ENCODE data around the gene ERGIC1. TPM values are rescaled to one million over a fixed set of nuclear protein-coding genes. Genes with fewer than 3 reads are reported as not detected.
A peak's percentile ranks its signal among the peaks of the same experiment; 100 is the strongest.

Gene ERGIC1
- total and polyA plus RNA-seq, 2 of the 13 experiments (the other 11 are each of a cell fraction or from before 2014, with no cell fraction given) = 78.5 to 184 TPM

DNA sequence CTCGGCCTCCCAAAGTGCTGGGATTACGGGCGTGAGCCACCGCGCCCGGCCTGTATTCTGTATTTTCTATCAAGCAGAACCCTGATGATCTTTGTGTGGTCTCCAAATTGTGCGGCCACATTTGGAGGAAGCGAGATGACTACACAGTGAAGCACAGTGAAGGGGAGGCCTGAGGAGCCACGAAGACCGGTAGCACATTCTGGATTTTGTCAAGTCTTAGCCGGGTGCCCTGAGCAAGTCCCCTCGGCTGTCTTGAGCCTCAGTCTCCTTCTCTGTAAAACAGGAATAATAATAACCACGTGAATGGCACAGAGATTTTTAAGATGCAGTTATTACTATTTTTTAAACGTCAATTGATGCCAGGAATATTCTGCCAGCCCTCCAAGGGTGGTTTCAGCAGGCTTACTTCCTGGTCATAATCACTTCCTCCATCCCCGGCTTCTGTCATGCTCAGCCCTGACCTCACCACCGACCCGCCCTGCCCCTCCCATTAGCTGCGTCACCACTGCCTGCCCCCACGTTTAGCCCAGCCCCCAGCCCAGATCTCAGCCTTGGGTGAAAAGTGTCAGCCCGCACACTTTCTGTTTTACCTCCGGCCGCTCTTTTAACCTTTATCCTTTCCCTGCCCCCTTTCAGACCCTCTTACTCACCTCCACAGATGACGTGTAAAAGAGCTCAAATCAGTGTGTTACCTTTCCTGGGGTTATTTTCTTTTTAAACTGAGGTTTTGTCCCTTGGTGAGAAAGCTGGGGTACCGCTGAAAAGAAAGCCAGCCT lies 27.0 kb upstream of the ERGIC1 start (continued):
- TF ChIP-seq, protein P1, sequence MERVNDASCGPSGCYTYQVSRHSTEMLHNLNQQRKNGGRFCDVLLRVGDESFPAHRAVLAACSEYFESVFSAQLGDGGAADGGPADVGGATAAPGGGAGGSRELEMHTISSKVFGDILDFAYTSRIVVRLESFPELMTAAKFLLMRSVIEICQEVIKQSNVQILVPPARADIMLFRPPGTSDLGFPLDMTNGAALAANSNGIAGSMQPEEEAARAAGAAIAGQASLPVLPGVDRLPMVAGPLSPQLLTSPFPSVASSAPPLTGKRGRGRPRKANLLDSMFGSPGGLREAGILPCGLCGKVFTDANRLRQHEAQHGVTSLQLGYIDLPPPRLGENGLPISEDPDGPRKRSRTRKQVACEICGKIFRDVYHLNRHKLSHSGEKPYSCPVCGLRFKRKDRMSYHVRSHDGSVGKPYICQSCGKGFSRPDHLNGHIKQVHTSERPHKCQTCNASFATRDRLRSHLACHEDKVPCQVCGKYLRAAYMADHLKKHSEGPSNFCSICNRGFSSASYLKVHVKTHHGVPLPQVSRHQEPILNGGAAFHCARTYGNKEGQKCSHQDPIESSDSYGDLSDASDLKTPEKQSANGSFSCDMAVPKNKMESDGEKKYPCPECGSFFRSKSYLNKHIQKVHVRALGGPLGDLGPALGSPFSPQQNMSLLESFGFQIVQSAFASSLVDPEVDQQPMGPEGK (CRISPR knock-in tag; IDR thresholded peaks at IDR 0.05) = peak; percentile 63
- TF ChIP-seq EP300 (IDR thresholded peaks at IDR 0.05; ENCODE audit: low read depth in 2 of 2, low read length in 2 of 2) = peak in 1 of 2 experiments; percentile 44; a peak in 1 of 4 replicates
- no peak for TF ChIP-seq EP300 (CRISPR knock-in tag; IDR thresholded peaks at IDR 0.05; ENCODE audit: borderline replicate concordance)
- TF ChIP-seq YY1 (IDR thresholded peaks at IDR 0.05; ENCODE audit: insufficient read depth, insufficient replicate concordance, low read depth, low read length) = peak; percentile 46
- peak; percentile 88 for TF ChIP-seq CREB1 (IDR thresholded peaks at IDR 0.05)
- TF ChIP-seq CREB1 (CRISPR knock-in tag; IDR thresholded peaks at IDR 0.05) = peak; percentile 95
- TF ChIP-seq, protein P2, sequence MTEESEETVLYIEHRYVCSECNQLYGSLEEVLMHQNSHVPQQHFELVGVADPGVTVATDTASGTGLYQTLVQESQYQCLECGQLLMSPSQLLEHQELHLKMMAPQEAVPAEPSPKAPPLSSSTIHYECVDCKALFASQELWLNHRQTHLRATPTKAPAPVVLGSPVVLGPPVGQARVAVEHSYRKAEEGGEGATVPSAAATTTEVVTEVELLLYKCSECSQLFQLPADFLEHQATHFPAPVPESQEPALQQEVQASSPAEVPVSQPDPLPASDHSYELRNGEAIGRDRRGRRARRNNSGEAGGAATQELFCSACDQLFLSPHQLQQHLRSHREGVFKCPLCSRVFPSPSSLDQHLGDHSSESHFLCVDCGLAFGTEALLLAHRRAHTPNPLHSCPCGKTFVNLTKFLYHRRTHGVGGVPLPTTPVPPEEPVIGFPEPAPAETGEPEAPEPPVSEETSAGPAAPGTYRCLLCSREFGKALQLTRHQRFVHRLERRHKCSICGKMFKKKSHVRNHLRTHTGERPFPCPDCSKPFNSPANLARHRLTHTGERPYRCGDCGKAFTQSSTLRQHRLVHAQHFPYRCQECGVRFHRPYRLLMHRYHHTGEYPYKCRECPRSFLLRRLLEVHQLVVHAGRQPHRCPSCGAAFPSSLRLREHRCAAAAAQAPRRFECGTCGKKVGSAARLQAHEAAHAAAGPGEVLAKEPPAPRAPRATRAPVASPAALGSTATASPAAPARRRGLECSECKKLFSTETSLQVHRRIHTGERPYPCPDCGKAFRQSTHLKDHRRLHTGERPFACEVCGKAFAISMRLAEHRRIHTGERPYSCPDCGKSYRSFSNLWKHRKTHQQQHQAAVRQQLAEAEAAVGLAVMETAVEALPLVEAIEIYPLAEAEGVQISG (CRISPR knock-in tag; IDR thresholded peaks at IDR 0.05) = no peak
- no peak for TF ChIP-seq SP1 (IDR thresholded peaks at IDR 0.05)
- no peak for TF ChIP-seq SP1 (CRISPR knock-in tag; IDR thresholded peaks at IDR 0.05)
- TF ChIP-seq, protein P3, sequence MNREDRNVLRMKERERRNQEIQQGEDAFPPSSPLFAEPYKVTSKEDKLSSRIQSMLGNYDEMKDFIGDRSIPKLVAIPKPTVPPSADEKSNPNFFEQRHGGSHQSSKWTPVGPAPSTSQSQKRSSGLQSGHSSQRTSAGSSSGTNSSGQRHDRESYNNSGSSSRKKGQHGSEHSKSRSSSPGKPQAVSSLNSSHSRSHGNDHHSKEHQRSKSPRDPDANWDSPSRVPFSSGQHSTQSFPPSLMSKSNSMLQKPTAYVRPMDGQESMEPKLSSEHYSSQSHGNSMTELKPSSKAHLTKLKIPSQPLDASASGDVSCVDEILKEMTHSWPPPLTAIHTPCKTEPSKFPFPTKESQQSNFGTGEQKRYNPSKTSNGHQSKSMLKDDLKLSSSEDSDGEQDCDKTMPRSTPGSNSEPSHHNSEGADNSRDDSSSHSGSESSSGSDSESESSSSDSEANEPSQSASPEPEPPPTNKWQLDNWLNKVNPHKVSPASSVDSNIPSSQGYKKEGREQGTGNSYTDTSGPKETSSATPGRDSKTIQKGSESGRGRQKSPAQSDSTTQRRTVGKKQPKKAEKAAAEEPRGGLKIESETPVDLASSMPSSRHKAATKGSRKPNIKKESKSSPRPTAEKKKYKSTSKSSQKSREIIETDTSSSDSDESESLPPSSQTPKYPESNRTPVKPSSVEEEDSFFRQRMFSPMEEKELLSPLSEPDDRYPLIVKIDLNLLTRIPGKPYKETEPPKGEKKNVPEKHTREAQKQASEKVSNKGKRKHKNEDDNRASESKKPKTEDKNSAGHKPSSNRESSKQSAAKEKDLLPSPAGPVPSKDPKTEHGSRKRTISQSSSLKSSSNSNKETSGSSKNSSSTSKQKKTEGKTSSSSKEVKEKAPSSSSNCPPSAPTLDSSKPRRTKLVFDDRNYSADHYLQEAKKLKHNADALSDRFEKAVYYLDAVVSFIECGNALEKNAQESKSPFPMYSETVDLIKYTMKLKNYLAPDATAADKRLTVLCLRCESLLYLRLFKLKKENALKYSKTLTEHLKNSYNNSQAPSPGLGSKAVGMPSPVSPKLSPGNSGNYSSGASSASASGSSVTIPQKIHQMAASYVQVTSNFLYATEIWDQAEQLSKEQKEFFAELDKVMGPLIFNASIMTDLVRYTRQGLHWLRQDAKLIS (CRISPR knock-in tag; IDR thresholded peaks at IDR 0.05) = no peak
- peak; percentile 24 for TF ChIP-seq TBL1XR1 (IDR thresholded peaks at IDR 0.05; ENCODE audit: borderline replicate concordance, low read length, partially characterized antibody)
- TF ChIP-seq FOSL2 (CRISPR knock-in tag; IDR thresholded peaks at IDR 0.05) = peak; percentile 68
- peak; percentile 73 for TF ChIP-seq GABPB1 (CRISPR knock-in tag; IDR thresholded peaks at IDR 0.05)
- TF ChIP-seq SPEN (CRISPR knock-in tag; IDR thresholded peaks at IDR 0.05; ENCODE audit: low read depth) = peak; percentile 35; the same call in 1 of the 2 replicates
- no peak for TF ChIP-seq ZNF577 (CRISPR knock-in tag; IDR thresholded peaks at IDR 0.05; ENCODE audit: borderline replicate concordance, low read depth)
- peak; percentile 42; the same call in 1 of the 2 replicates for TF ChIP-seq RXRB (CRISPR knock-in tag; IDR thresholded peaks at IDR 0.05; ENCODE audit: borderline replicate concordance)
- TF ChIP-seq, protein P4, sequence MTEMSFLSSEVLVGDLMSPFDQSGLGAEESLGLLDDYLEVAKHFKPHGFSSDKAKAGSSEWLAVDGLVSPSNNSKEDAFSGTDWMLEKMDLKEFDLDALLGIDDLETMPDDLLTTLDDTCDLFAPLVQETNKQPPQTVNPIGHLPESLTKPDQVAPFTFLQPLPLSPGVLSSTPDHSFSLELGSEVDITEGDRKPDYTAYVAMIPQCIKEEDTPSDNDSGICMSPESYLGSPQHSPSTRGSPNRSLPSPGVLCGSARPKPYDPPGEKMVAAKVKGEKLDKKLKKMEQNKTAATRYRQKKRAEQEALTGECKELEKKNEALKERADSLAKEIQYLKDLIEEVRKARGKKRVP (CRISPR knock-in tag; IDR thresholded peaks at IDR 0.05) = peak in 1 of 2 experiments; percentile 39; a peak in 1 of 4 replicates
- TF ChIP-seq ZNF816 (CRISPR knock-in tag; IDR thresholded peaks at IDR 0.05; ENCODE audit: borderline replicate concordance) = peak; percentile 55; the same call in 1 of the 2 replicates
- peak; percentile 74 for TF ChIP-seq PHF20 (CRISPR knock-in tag; IDR thresholded peaks at IDR 0.05)
- TF ChIP-seq NCOR1 (IDR thresholded peaks at IDR 0.05; ENCODE audit: borderline replicate concordance, low read length) = 0 out of 2 replicates have a peak, but pooled peaks have one; percentile 20
